ENCODE results near the gene SH2D6.

The SH2D6 gene

DNA sequence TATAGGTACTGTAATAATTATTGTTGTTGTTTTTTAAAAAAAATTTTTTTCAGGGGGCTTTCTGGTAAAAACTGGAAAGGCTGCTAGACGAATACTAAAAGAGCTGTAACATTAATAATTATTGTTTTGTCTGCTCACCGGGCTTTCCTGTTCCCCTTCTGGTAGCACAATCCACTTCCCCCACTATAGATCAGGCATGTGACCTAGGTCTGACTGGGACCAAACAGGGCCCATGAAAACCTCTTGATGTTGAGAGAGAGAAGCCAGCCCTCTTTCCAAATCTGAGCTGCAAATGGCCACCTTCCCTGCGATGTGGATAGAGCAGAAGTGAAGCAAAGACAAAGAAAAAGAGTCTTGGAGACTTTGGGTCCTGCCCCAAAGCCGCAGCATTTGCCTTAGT, 23.4 kb downstream of the SH2D6 start:
- DNase-seq, result no peak

DNA sequence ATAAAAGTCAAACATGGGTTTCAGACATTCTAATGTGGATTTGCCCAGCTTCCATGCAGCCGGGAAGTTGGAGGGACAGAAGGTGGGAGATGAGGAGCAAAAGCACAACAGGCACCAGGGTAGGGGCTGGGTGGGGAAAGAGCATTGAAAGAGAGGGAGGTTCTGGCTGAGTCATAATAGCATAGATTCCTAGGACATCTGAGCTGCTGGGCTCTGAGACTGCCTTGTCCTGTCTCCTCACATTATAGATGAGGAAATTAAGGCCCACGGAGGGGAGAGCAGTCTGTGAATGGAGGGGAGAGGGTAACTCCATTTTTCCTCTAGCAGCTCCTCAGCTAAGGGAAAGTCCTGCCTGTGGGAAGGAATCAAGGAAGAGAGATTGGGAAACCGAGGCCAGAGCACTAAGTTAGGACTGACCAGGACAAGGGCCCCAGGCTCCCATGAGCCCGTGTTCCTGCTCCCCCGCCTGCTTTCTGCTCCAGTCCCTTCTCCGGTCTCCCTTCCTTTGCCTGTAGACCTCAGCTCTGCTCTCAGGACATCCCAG, 26.2 kb downstream of the SH2D6 start:
- DNase-seq, result no peak

DNA sequence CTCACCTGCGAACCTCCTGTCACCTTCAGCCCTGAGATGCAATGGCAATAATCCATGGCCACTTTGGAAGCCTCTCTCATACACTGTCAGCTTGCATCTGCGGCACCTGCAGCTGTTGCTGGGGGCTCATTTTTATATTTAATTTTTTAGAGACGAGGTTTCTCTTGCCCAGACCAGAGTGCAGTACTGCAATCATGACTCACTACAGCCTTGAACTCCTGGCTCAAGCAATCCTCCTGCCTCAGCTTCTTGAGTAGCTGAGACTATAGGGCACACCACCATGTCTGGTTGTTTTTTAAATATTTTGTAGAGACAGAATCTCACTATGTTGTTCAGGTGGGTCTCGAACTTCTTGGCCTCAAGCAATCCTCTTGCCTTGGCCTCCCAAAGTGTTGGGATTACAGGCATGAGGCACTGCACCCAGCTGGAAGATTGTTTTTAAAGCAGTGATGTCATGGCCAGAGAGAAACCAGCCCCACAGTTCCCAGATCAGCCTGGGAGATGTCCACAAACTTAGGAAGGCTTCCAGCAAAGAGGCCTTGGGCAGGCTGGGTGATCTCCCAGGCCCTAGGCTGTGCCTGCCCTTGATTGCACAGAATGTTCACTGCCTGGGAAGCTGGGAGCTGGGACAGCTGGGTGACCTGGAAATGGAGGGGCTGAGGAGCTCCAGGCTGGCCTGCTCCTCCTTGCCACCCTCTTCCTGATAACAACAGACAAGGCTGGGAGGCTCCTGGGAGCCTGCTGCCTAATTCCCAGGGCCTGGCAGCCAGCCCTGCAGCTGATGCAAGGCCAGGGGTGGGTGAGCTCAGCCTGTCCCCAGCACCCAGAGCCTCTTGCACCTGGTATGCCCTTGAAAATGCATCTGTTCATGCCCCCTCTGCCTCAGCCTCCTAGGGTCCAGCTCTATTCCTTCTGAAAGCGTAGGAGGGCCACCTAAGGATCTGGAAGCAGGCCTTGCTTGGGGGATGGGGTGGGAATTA, 27.1 kb downstream of the SH2D6 start:
- peak; percentile 61 for DNase-seq

DNA sequence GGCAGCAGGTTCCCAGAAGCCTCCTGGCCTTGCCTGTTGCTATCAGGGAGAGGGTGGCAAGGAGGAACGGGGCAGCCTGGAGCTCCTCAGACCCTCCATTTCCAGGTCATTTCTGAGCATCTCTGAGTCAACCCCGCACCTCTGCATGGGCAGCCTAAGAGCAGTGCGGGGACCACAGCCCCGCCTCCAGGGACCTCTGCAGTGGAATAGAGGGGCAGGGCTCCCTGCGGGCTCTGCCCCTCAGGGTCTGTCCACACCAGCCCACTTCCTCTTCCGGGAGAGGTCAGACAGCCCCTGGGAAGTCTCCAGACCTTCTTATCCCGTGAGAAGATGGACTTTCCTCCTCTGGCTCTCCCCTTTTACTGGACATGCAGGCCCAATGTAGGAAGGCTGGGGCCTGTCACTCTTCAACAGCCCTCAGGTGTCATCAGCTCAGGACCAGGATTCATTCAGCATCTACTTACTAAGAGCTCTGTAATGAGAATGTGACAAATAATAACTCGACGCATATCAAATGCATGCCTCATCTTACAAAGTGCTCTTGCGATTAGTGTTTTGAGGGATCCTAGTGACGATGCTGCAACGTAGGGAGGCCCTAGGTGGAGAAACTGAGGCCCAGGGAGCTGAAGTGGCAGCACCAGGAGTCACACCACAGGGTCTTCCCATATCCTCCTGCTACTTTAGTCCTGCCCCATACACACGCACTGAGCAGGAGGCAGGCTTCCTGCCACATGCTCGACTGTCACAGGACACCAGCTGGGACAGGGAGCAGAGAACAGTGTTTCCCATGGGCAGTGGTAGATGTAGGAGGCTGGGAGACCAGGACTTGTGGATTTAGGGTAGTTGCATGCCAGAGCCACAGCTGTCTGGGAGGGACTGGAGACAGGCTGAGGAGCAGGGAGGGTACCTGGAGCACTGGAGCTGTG, 28.0 kb downstream of the SH2D6 start:
- peak; percentile 24 for DNase-seq

DNA sequence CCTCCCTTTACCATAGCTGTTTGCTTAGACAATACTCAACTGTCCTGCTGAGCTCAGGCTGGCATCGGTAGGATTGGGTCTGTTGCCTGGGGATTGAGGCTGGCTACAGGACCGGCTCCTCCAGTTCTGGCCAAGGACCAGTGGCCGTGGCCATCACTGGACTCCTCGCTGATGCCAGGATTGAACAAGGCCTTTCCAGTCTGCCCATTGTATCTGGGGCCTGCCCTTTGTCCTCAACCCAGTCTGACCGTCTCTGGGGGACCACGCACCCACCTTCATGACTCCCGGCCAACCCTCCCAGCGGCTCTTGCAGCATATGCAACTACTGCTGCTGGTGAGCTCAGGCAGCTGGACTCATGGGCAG, 28.7 kb downstream of the SH2D6 start:
- no peak for DNase-seq

DNA sequence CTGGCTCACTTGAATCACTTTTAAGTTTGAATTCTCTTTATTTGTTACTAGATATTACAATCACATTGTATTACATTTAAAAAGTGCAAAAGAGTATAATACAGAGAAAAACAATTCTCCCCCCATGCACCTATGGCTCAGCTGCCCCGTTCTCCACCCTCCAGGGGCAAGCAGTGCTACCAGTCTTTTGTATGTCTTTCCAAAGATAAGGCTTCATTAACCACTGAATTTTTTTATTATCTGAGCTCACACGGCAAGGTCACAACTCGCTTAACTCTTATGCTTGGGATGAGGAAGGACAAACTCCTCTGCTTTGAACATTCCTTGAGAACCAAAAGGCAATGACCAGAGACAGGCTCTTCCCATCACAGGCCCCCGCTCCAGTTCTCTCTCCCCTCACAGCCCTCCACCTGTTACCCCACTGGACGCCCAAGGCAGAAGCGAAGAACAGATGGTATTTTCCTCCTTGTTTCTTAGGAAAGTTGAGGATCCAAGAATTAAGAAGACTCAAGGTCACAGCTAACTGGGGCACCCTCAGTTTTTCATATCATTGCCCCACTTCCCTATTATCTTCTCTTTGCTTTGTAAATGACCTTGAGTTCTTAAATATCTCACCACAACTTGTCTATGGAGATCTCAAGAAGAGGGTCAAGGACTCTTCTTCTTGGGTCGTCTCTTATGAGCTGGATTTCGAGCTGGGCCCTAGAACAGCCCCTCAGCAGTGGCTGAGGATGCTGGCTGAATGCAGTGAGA, 30.1 kb downstream of the SH2D6 start:
- DNase-seq, result no peak

DNA sequence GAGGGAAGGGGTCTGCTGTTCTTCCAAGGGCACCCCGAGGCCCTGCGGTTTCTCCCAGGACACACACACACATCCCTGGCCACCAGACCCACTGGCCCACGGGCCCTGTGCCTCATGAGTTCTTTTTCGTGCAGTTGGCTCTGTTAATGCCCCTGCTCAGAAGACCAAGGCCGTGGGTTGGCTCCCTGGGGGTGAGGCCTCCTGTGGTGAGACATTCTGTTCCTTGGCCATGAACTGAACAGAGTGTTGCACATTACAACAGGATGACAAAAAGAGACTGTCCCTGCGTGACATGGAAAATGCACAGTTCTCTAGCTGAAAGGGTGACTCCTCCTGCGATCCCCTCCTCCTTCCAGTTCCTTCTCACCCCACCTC, 30.7 kb downstream of the SH2D6 start:
- no peak for DNase-seq

DNA sequence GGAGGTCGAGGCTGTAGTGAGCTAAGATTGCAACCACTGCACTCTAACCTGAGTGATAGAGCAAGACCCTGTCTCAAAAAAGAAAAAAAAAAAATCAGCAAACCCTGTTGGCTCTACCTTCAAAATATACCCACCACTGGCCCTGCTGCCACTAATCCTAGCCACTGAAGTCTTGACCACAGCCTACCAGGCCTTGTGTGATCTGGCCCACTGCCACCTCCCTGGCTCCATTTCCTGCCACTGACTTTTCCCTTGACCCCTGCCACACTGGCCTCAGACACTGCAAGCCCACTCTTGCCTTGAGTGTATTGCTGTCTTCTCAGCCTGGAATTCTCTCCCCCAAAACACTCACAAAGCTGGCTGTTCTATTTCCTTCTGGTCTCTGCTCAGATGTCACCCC, 33.7 kb downstream of the SH2D6 start:
- DNase-seq, result no peak

DNA sequence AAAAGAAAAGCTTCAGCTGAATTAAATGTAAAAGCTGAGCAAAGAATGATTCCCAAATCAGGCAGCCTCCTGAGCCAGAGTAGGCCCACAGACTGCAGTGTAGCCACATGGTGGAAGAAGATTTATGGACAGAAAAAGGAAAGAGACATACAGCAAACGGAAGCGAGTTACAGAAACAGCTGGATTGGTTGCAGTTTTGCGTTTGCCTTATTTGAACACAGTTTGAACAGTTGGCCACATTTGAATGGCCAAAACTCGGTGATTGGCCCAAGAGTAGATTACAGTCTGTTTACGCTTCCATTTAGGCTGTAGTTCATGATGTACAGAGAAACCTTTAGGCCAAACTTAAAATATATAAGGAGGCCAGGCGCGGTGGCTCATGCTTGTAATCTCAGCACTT, 35.1 kb downstream of the SH2D6 start:
- no peak for DNase-seq

DNA sequence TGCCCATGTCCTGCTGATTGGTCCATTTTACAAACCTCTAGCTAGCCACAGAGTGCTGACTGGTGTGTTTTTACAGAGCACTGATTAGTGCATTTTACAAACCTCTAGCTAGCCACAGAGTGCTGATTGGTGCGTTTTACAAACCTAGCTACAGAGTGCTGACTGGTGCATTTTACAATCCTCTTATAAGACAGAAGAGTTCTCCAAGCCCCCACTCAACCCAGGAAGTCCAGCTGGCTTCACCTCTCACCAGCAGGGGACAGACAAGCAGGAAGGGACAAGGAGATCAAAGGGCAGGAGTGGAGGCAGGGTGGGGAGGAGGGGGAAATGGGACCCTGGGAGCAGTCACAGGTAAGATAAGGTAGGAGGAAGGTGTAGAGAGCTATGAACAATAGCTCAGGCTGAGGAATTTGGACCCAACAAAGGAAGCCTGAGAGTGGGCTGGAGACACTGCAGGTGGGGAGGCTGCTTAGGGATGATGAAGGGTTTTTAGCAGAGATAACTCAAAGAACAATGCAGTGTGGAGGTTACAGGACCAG, 37.1 kb downstream of the SH2D6 start:
- DNase-seq, result no peak

DNA sequence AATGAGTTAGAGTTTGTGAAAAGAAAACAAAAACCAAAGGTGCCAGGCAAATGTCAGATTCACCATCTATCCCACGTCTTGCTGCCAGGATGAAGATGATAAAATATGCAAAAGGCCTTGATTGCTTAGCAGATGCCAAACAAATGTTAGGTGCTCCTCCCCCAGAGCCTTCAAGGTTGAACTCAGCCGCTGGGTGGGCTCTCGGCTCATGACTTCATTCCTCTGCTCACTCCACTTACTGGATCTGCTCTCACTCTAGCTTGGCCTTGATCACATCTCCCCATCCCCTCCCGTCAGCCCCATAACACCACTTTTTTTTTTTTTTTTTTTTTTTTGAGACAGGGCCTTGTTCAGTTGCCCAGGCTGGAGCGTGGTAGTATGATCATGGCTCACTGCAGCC, 38.5 kb downstream of the SH2D6 start:
- DNase-seq, result no peak

DNA sequence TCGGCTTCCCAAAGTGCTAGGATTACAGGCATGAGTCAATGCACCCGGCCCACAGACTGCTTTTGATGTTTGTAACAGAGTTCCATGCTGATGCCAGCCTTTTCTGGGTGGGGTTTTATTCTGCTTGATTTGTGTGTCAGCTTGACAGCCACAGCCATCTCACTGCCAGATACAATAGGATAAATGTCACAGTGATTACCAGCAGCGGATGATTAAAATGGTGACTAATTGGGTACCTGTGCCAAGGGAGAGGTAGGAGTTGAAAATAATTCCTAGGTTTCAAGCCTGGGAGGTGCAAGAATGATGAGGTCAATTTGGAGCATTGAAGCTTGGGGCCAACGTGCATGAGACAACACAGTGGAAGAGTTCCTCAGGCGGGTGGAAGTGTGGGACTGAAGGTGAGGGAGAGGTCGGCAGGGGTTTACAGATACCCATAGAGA, 39.4 kb downstream of the SH2D6 start:
- DNase-seq, result no peak

DNA sequence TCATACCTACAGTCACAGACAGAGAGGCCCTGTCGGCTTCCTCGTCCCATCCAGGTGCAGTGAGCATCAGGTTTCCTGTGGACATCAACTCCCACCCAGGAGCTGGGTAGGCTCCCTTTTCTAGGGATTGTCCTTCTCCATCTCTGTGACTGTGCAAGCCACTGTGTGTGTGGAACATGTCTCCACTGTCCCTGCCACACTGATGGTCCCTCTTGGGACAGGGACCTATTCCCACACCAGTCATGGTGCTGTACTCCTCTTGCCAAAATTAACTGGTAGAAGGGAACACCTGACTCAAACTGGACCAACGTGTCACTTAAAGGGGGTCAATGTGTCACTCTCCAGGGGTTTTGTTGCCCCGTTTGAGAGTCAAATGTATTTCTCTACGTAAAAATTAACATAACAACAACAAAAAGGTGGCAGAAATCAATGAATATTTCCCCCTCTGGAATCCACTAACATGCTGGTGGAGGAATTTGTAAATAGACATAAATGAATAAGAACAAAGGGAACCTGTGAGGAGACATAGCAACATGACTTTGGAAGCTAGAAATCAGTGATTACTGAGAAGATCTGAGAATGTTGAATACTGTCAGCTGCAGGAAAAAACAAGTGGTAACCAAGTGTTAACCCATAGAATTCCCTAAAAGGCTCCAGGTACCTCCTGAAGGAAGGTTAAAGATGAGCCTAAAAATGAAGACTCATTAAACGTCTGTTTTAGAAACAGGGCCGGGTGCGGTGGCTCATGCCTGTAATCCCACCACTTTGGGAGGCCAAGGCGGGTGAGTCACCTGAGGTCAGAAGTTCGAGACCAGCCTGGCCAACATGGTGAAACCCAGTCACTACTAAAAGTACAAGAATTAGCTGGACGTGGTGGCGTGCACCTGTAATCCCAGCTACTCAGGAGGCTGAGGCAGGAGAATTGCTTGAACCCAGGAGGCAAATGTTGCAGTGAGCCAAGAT, 40.4 kb downstream of the SH2D6 start:
- no peak for DNase-seq

DNA sequence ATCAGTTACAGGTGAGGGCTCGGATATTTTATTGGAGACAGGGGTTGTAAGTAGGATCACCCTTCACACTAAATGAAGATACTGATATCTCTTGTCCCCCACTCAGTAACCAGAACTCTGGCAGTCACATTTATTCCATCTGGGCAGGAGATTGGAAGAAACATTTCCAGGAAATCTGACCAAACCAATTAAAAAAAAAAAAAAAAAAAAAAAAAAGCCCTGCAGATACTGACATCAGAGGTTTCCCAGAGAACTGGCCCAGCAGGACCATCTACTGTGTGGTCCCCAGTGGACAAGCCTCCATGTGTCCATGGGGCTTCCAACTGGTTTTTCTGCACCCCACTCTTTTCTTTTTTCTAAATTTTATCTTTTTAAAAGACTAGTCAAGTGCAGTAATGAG, 41.3 kb downstream of the SH2D6 start:
- no peak for DNase-seq

DNA sequence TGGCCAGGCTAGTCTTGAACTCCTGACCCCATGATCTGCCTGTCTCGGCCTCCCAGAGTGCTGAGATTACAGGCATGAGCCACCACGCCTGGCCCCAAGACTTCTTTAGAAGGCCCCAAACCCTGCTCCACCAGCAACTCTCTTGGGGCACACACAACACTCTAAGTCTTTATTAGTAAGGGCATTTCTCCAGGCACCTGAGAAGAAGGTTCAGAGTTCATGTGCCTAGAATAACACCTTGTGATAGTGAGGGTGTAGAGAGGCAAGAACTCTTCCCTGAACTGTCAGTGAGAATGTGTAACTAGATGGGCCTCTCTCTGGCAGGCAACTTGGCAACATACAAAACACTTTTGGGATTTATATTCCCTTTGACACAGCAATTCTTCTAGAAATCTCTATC, 43.8 kb downstream of the SH2D6 start:
- DNase-seq, result no peak

DNA sequence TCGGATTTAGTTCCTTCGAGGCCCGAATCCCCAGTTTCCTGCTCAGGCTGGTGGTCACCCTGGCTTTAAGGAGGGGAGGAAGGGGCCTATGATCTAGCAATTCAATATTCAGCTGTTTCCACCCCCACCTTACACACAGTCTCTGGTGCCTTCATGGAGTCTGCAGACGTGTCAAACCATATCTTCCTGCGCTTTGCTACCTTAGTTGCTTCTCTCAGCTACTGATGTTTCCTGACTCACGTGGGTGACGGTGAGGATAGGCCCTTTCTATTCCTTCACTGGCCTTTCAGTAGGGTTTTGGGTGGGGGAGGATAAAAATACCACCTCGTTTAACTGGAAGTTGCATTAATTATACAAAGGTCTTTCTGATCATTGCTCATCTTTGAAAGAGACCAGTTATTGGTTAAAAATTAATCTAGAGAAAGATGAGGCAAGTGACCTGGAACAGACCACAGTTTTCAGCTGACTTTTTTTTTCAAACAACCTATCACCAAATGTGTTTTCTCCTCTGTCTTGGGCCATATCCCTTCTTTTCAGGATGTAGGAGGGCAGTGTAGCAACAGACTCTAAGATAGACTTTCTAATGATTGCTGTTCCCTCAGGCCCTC, 49.7 kb downstream of the SH2D6 start:
- no peak for DNase-seq

DNA sequence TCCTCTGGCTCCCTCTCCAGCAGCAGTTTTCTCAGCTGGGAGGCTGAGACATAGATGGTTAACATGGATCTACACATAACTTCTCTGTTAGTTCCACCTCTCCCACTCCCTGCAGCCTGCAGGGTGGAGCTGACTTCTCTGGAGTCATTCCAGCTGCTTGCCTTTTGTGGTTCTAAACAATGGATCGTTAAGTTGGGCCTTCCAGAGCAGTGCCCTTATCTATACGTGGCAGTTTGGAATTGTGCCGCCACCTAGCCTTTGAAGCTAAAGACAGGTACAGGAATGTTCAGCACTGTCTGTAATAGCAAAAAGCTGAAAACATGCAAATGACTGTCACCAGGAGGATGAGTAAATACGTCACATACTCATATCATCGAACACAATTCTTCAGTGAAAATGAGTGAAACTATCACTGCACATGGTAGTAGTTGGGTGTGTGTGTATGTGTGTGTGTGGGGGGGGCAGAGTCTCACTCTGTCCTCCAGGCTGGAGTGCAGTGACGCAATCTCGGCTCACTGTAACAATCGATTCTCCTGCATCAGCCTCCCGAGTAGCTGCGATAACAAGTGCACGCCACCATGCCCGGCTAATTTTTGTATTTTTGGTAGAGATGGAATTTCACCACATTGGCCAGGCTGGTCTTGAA, 50.3 kb downstream of the SH2D6 start:
- DNase-seq, result no peak

DNA sequence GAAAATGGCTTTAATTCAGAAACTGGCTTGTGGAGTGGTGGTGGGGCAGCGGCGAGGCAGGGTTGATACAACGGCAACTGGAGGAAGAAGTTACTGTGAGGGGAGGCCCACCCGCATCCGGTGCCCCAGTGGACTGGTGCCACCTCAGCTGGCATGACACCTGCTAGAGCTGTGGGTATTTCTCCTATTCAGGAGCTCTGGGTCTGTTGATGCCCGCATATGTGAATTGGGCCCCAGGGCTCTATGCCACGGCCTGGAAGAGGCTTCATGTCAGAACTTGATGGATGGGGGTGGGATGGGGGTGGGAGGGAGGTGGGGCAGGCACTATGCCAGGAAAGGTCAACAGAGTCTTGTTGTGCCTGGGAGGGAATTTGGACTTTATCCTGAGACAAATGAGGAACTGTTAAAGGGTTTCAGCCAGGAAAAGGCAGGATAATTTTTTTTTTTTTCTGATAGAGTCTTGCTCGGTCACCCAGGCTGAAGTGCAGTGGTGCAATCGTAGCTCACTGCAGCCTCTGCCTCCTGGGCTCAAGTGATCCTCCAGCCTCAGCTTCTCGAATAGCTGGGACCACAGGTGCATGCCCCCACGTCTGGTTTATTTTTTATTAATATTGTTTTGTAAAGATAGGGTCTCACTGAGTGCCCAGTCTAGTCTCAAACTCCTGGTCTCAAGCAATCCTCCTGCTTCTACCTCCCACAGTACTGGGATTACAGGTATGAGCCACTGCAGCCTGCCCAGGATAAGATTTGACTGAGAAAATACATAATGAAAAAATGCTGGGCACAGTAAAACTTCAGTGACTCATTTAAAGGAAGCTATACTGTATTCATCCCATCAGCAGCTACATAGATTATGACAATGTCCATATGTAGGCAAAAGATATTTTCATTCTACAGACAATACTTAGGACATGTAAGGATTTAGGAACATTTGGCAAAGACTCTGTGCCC, 52.6 kb downstream of the SH2D6 start:
- DNase-seq, result no peak

DNA sequence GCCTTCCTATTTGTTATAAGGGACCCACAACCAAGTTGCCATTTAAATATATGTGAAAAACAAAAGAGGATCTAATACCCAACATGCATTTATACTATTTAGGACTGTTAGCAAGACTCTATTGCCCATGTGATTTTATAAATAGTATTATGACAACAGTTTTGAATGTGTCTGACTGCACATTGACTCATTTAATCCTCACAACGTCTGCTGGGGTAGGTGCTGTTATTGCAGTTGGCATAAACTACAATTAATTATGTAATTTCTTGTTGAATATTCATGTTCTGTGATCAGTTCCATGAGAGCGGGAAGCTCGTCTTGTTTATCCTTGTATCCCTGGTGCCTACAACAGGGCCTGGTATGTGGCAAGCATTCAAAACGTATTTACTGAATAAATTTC, 53.7 kb downstream of the SH2D6 start:
- DNase-seq, result no peak
